ENCODE results near the gene CCDC13.

CCDC13 gene

DNA sequence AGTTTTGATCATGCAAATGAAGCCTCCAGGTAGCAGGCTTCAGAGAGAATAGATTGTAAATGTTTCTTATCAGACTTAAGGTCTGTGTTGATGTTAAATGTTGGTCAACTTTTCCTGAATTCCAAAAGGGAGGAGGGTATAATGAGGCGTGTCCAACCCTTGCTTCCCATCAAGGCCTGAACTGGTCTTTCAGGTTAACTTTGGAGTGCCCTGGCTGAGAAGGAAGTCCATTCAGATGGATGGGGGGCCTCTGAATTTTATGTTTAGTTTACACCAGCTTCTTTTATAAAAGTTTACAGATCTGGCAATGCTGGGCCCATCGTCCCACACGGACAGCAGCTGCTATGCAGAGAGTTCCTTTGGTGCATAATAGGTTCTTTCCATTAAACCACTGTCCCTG lies 8.9 kb downstream of the CCDC13 start:
- H3K4me1 ChIP-seq (ENCODE audit: insufficient read depth, low read length) = peaks cover 8% of the 10 kb centered on the region; the same call in 1 of the 2 replicates
- H3K27ac ChIP-seq (ENCODE audit: low read length) = no peak overlapping the region
- H3K9ac ChIP-seq (ENCODE audit: low read depth, low read length) = no peak overlapping the region
- no peak overlapping the region for H3K4me3 ChIP-seq (ENCODE audit: low read length)
- no peaks in the 10 kb centered on the region for H3K9me3 ChIP-seq (ENCODE audit: insufficient read depth, low read depth, low read length)
- no peaks in the 10 kb centered on the region for H3K36me3 ChIP-seq (ENCODE audit: insufficient read depth, low read depth, low read length)
- H3K27me3 ChIP-seq (ENCODE audit: insufficient read depth, low read length) = peaks cover 6% of the 10 kb centered on the region; the same call in 1 of the 2 replicates

DNA sequence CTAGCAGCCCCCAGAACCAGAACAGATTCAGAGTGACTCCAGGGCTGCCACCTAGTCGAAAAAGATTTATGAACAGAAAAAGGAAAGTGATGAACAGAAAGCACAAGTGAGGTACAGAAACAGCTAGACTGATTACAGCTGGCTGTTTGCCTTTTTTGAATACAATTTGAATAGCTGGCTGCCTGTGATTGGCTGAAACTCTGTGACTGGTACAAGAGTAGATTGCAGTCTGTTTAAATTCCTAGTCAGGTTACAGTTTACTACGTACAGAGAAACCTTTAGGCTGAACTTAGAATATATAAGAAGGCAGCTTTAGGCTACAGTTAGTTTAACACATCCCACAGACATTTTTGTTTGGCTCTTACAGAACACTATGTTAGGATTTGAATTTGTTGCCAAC lies 10.0 kb downstream of the CCDC13 start:
- H3K9me3 ChIP-seq (ENCODE audit: insufficient read depth, low read depth, low read length) = no peaks in the 10 kb centered on the region
- peaks cover 6% of the 10 kb centered on the region; the same call in 1 of the 2 replicates for H3K27me3 ChIP-seq (ENCODE audit: insufficient read depth, low read length)
- no peak overlapping the region for H3K27ac ChIP-seq (ENCODE audit: low read length)
- H3K4me3 ChIP-seq (ENCODE audit: low read length) = no peak overlapping the region
- no peaks in the 10 kb centered on the region for H3K36me3 ChIP-seq (ENCODE audit: insufficient read depth, low read depth, low read length)
- H3K4me1 ChIP-seq (ENCODE audit: insufficient read depth, low read length) = peaks cover 8% of the 10 kb centered on the region; the same call in 1 of the 2 replicates
- H3K9ac ChIP-seq (ENCODE audit: low read depth, low read length) = no peak overlapping the region

DNA sequence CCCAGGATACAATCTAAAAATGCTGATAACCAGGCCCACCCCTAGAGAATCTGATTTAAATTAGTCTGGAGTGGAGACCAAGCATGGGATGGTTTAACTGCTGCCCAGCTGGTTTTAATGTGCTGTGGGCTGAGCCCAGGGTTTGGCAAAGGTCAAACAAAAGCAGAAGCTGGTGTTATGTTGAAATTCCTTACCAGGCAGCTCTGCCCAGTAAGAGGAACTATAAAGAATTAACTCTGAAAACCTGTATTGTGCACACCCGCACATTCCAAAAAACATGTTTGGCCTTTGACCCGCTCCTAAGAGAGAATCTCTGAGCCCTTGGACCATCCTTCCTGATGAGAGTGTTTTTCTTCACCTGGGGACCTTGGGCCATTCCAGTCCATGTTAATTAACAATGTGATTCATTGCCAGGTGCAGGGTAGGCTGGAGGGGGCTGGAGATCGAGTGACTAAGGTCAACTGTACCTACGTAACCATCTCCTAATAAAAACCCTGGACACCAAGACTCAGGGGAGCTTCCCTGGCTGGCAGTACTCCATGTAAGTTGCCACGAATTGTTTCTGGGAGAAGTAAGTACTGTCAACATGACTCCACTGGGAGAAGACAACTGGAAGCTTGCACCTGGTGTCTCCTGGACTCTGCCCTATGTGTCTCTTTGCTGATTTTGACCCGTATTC lies 10.9 kb downstream of the CCDC13 start:
- H3K27ac ChIP-seq (ENCODE audit: low read length) = no peak overlapping the region

DNA sequence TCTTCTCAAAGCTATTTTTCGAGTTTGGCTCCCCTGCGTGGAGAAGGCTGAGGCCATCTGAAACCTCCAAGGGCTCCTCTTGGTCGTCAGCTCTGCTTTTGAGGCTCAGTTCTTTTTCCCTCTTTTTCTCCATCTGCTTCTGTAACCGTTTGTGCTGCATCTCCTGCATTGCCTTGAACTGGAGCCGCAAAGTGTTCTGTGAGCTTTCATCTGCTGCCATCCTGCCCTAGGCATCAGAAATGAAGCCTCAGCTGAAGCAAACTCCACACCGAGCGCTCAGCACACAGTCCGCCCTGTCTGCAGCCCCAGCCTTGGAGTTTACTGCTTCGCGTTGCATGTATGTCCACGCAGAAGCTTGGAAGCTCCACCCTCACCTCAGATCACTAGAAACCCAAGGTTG lies 14.9 kb downstream of the CCDC13 start:
- no peak overlapping the region for H3K9ac ChIP-seq (ENCODE audit: low read depth, low read length)
- H3K4me1 ChIP-seq (ENCODE audit: insufficient read depth, low read length) = no peaks in the 10 kb centered on the region
- H3K27me3 ChIP-seq (ENCODE audit: insufficient read depth, low read length) = no peaks in the 10 kb centered on the region; the same call in 1 of the 2 replicates
- H3K4me3 ChIP-seq (ENCODE audit: low read length) = no peak overlapping the region
- no peaks in the 10 kb centered on the region for H3K9me3 ChIP-seq (ENCODE audit: insufficient read depth, low read depth, low read length)
- H3K36me3 ChIP-seq (ENCODE audit: insufficient read depth, low read depth, low read length) = no peaks in the 10 kb centered on the region
- H3K27ac ChIP-seq (ENCODE audit: low read length) = no peak overlapping the region

More for the DNA sequence above, 10.9 kb downstream of the CCDC13 start:
- H3K9me3 ChIP-seq (ENCODE audit: insufficient read depth, low read depth, low read length) = no peaks in the 10 kb centered on the region
- no peaks in the 10 kb centered on the region for H3K36me3 ChIP-seq (ENCODE audit: insufficient read depth, low read depth, low read length)
- peaks cover 8% of the 10 kb centered on the region; the same call in 1 of the 2 replicates for H3K4me1 ChIP-seq (ENCODE audit: insufficient read depth, low read length)
- H3K4me3 ChIP-seq (ENCODE audit: low read length) = no peak overlapping the region
- H3K9ac ChIP-seq (ENCODE audit: low read depth, low read length) = no peak overlapping the region
- peaks cover 6% of the 10 kb centered on the region; the same call in 1 of the 2 replicates for H3K27me3 ChIP-seq (ENCODE audit: insufficient read depth, low read length)

DNA sequence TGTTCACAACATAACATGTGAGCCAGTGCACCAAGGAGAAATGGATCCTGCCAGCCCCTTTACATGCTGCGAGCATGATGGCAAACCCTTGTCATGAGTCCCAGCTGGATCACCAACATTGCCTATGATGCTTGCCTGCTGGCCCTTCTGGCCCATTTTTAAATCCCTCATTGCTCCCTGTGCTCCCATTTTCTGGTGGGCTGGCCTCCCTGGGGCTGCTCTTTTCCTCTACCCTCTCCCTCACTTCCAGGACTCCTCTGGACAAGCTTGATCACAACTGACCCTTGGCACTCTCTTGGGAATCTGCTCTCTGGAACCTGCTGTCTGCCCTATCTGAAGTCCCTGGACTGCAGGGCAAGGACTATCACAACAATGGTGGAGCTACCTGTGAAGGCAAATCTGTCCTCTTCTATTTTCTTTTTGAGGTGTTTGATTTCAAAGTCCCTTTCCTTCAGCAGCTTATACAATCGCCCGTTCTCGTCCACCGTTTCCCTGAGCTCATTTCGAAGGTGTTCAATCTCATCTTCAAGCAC lies 16.3 kb downstream of the CCDC13 start:
- Histone ChIP-seq H3K9ac (ENCODE audit: low read depth, low read length) (no peak overlapping the region), H3K36me3 (ENCODE audit: insufficient read depth, low read depth, low read length) (no peaks in the 10 kb centered on the region), H3K27ac (ENCODE audit: low read length) (no peak overlapping the region), H3K27me3 (ENCODE audit: insufficient read depth, low read length) (no peaks in the 10 kb centered on the region; the same call in 1 of the 2 replicates), H3K9me3 (ENCODE audit: insufficient read depth, low read depth, low read length) (no peaks in the 10 kb centered on the region), H3K4me1 (ENCODE audit: insufficient read depth, low read length) (no peaks in the 10 kb centered on the region), H3K4me3 (ENCODE audit: low read length) (no peak overlapping the region)

DNA sequence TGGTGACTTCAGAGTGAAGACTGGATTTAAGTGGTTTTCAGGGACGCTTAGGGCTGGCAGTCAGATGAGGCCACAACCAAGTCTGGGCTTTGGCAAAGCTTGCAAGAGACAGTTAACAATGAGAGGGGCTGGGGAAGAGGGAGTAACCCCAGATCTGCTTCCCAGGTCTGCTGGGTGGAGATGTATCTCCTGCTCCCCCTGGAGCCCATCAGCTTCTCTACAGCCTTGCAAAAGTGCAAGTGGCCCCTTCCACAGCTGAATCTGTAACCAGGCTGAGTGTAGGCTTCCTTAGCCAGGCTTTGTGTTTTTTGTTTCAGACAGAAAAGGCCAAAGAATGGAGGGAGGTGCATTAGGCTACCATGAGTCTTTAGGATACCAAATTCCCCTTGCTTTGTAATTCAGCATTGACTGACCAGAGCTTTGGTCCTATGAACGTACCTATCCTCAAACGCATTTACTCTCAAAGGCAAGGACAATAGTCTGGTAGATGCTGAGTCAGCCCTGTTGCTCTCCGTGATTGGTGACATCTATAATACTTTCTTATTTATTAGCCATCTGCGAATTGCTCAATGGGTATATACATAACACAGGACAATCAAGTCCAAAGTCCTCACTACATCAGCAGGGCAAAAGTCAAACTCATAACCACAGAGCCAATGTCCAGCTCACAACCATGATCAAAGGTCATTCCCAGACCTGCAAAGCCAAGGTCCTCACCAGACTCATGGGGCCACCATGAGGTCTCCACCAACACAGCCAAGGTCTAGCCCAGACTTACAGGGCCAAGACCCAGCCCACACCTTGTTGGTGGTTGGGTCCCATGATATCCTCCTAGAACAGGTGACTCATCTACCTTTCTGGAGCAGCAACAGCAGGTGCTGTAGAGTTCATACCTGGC lies 17.1 kb downstream of the CCDC13 start:
- no peaks in the 10 kb centered on the region for H3K36me3 ChIP-seq (ENCODE audit: insufficient read depth, low read depth, low read length)
- H3K9ac ChIP-seq (ENCODE audit: low read depth, low read length) = no peak overlapping the region
- no peak overlapping the region for H3K27ac ChIP-seq (ENCODE audit: low read length)
- H3K4me1 ChIP-seq (ENCODE audit: insufficient read depth, low read length) = no peaks in the 10 kb centered on the region
- H3K9me3 ChIP-seq (ENCODE audit: insufficient read depth, low read depth, low read length) = no peaks in the 10 kb centered on the region
- H3K4me3 ChIP-seq (ENCODE audit: low read length) = no peak overlapping the region
- no peaks in the 10 kb centered on the region; the same call in 1 of the 2 replicates for H3K27me3 ChIP-seq (ENCODE audit: insufficient read depth, low read length)

DNA sequence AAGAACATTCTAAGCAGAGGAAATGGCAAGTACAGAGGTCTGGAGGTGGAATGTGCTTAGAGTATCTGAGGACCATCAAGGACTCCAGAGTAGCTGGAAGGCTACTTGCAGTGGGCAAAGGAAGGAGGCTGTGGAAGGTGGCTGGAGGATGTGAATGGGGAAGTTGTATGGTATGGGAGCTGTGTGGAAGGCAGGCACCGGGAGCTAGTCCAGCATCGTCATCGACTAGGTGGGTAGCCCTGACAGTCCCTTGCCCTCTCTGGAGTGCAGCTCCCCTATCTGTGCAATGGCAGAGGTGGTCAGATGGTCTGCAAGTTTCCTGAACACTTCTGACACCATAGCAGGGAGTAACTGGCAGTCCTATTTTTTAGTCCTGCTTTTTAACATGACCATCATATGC lies 19.3 kb downstream of the CCDC13 start:
- Histone ChIP-seq H3K27me3 (ENCODE audit: insufficient read depth, low read length) (no peaks in the 10 kb centered on the region; the same call in 1 of the 2 replicates), H3K4me3 (ENCODE audit: low read length) (no peak overlapping the region), H3K4me1 (ENCODE audit: insufficient read depth, low read length) (no peaks in the 10 kb centered on the region), H3K9ac (ENCODE audit: low read depth, low read length) (no peak overlapping the region), H3K36me3 (ENCODE audit: insufficient read depth, low read depth, low read length) (no peaks in the 10 kb centered on the region), H3K9me3 (ENCODE audit: insufficient read depth, low read depth, low read length) (no peaks in the 10 kb centered on the region), H3K27ac (ENCODE audit: low read length) (no peak overlapping the region)

DNA sequence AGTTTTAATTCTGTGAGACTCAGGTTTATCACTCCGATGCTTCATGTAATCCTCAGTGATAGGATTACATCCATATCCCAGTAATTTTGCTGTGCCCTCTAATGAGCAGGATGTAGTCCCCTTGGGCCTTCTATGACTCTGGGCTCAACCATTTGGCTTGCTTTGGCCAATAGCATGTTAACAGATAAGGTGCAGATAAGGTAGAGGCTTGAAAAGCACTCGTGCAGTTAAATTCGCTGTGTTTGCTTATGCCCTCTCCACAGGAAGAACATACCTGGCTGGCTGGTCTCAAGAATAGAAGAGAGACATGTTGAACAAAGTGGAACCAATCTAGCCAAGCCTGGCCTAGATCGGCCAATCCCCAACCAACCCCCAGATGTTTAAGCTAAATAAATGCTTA lies 20.1 kb downstream of the CCDC13 start:
- Histone ChIP-seq H3K9ac (ENCODE audit: low read depth, low read length) (no peak overlapping the region), H3K27ac (ENCODE audit: low read length) (no peak overlapping the region)

DNA sequence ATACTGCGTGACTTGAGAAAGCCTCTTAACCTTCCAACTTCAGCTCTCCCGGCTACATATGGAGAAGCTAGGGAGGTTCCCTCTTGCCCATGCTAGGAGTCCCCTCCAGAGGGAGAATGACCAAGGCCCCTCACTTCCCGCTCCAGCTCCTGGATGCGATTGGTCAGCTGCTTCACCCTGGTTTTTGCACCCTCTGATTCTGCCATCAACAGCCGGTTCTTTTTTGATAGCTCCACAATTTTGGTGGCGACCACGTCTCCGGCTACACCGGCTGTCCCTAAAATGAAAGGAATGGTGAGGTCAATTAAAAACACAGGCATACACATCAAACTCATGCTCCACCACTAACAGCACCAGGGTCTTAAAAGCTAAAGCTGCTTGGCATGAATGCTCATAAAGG lies 20.6 kb downstream of the CCDC13 start:
- no peak overlapping the region for H3K4me3 ChIP-seq (ENCODE audit: low read length)
- no peaks in the 10 kb centered on the region for H3K4me1 ChIP-seq (ENCODE audit: insufficient read depth, low read length)
- H3K27ac ChIP-seq (ENCODE audit: low read length) = no peak overlapping the region
- H3K27me3 ChIP-seq (ENCODE audit: insufficient read depth, low read length) = no peaks in the 10 kb centered on the region
- no peaks in the 10 kb centered on the region for H3K9me3 ChIP-seq (ENCODE audit: insufficient read depth, low read depth, low read length)
- no peak overlapping the region for H3K9ac ChIP-seq (ENCODE audit: low read depth, low read length)
- H3K36me3 ChIP-seq (ENCODE audit: insufficient read depth, low read depth, low read length) = no peaks in the 10 kb centered on the region

More for the DNA sequence above, 20.1 kb downstream of the CCDC13 start:
- H3K36me3 ChIP-seq (ENCODE audit: insufficient read depth, low read depth, low read length) = no peaks in the 10 kb centered on the region
- H3K4me3 ChIP-seq (ENCODE audit: low read length) = no peak overlapping the region
- H3K27me3 ChIP-seq (ENCODE audit: insufficient read depth, low read length) = no peaks in the 10 kb centered on the region
- H3K9me3 ChIP-seq (ENCODE audit: insufficient read depth, low read depth, low read length) = no peaks in the 10 kb centered on the region
- no peaks in the 10 kb centered on the region for H3K4me1 ChIP-seq (ENCODE audit: insufficient read depth, low read length)

DNA sequence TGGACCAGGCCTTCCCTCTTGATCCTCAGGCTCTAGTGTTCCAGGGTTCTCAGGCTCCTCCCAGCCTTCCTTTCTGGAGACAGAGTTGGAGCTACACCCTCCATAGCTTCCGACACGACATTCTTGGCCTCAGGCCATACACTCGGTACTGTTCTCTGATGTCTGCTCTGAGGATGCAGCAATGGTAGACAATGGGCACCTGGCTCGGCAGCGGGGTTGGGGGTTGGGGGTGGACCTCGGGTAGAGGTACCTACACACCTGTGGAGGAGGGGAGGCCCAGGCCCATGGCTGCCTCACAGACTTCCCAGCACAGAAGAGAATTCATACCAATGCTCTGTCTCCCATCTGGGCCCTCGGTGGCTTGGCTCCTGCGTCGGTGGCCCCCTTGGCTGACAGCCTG lies 21.4 kb downstream of the CCDC13 start:
- no peaks in the 10 kb centered on the region for H3K9me3 ChIP-seq (ENCODE audit: insufficient read depth, low read depth, low read length)
- no peak overlapping the region for H3K27ac ChIP-seq (ENCODE audit: low read length)
- no peak overlapping the region for H3K9ac ChIP-seq (ENCODE audit: low read depth, low read length)
- H3K36me3 ChIP-seq (ENCODE audit: insufficient read depth, low read depth, low read length) = no peaks in the 10 kb centered on the region
- H3K27me3 ChIP-seq (ENCODE audit: insufficient read depth, low read length) = no peaks in the 10 kb centered on the region
- no peak overlapping the region for H3K4me3 ChIP-seq (ENCODE audit: low read length)
- no peaks in the 10 kb centered on the region for H3K4me1 ChIP-seq (ENCODE audit: insufficient read depth, low read length)

DNA sequence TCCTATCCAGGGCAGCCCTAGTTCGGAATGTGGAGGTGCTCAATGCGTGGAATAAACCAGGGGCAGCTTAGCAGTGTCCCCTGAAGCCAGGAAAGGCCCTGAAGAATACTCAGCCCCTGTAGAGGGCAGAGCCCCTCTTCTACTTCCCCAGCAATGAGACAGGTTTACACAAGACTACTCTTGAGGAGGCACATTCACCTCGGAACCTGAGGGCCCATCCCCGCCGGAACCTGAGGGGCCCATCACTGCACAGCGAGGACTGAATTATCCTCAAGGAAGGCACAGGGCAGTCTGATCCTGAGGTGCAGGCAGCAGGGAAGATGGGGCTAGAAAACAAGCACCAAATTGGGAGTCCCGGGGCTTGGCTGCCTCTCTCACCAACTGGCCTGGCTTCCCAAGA lies 22.2 kb downstream of the CCDC13 start:
- no peak overlapping the region for H3K9ac ChIP-seq (ENCODE audit: low read depth, low read length)
- H3K9me3 ChIP-seq (ENCODE audit: insufficient read depth, low read depth, low read length) = no peaks in the 10 kb centered on the region
- H3K27ac ChIP-seq (ENCODE audit: low read length) = no peak overlapping the region
- no peaks in the 10 kb centered on the region; the same call in 1 of the 2 replicates for H3K4me1 ChIP-seq (ENCODE audit: insufficient read depth, low read length)
- H3K27me3 ChIP-seq (ENCODE audit: insufficient read depth, low read length) = no peaks in the 10 kb centered on the region
- no peaks in the 10 kb centered on the region for H3K36me3 ChIP-seq (ENCODE audit: insufficient read depth, low read depth, low read length)
- H3K4me3 ChIP-seq (ENCODE audit: low read length) = no peak overlapping the region
